HG03108 (cell line): ENCODE data around the gene RAMP1.
"Not testable (repeated sequence)": the region's sequence is repeated elsewhere in the genome, so short reads cannot be mapped to it uniquely, and the experiment has no call there.

Experiments used
- ATAC-seq: cut with Tn5 transposase; IDR thresholded peaks from one replicate; pipeline ENCODE4 v1.9.1; 2021; ENCODE audit warnings: moderate library complexity; ENCODE audit not compliant: unreplicated experiment

The RAMP1 gene

DNA sequence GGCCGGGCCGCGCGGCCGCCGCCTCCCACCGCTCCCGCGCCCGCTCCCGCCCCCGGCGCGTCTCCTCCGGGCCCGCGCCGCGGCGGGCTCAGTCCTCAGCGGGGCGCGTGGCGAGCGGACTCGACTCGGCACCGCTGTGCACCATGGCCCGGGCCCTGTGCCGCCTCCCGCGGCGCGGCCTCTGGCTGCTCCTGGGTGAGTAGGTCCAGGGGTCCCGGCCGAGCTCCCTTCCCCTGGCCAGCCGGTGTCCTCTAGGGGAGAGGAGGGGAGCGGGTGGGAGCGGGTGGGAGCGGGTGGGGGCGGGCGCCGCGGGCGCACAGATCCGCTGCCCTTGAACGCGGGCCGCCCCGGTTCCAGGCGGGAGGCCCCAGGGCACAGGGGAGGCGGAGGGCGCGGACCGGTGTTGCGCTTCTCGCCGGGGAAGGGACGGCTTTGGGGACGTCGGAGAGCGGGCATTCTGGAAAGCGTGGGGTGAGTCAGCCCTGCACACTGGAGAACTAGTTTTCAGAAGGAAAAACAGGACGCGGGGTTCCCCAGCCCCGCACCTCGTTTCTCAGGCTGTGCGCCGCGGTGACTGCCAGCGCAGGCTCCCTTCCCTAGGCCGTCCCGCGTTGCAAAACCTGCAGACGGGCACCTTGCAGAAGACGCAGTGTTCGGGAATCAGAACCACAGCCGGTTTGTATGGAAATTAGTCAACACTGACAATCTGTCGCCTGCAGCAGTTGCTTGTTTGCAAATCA lies at the start of gene RAMP1:
TSS of gene RAMP1 (plus strand) at position 91 of the 740 bp plus-strand sequence. CDS start at position 144, 53 bp downstream.
- ATAC-seq = no peak

DNA sequence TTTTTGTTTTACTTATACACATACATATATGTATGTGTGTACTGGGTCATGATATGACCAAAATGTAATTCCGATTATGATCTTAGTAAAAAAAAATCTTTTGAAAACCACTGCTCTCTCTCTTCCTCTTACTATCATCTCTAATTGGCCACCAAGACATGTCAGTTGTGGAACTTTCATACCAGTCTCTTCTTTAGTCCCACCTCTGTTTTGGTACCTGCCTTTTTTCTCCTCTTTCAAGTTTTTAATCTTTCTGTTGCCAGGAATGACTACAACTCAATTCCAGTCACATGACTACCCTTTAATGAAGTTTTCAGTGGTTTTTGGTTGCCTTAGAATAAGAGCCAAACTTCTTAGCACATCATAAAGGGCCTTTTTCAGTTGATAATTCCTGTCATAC lies 43.8 kb upstream of the RAMP1 start:
- no peak for ATAC-seq

GRCh38 chr2:237816531-237816930 lies 42.9 kb upstream of the RAMP1 start:
- ATAC-seq = no peak

- ATAC-seq = no peak
These were observed 41.4 kb upstream of the RAMP1 start for GRCh38 chr2:237818066-237818473.

DNA sequence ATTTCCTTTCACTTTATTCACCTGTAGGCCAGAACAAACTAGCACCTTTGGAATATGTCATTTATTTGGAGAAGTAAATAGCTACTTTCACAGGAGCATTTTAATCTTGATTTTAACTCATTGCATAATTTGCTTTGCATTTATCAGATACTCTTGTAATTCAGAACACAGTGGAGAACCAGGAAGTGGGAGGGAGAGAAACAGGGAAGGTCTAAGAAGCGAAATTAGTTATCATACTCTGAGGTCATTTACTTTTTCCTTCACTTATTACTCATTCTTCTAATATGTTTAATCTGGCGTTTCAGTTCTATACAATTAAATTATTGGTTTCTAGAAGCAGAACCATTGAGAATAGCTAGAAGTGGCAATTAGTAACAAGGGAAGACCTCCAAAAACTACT lies 40.2 kb upstream of the RAMP1 start:
- no peak for ATAC-seq

DNA sequence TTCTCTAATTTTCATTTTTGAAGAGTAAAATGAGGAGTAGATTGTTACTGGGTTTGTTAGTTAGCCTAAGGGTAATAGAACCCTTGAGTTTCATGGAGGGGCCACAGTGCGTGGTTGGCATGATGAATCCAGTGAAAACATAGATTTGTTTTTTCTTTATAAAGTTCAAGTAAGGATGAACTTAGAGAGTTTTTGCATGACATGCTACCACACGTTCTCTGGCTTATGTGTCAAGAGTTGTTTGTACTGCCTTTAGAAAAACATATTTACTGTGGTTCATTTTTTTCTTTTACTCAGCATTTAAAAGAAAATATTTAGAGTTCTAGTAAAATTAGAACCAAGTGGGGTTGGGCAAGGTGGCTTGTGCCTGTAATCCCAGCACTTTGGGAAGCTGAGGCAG lies 39.0 kb upstream of the RAMP1 start:
- ATAC-seq = no peak

- ATAC-seq = no peak
These were observed 35.9 kb upstream of the RAMP1 start for GRCh38 chr2:237823544-237823943.

DNA sequence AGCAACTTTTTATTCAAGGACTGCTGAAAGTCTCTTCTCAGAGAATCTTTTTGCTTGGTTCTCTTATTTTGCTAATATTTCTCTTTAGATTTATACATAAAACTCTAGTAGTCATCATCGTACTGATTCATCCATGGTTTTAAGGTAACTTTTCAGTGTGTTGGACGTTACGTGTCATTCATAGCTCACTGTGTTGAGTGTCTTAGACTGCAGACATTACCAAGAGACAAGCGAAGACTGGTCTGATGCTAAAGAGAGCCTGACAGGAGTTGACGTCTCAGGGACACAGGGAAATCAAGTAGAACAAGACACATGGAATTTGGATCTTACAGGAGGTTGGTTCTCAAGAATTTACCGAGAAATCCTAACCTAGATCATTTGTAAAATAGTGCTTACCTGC lies 35.3 kb upstream of the RAMP1 start:
- ATAC-seq = no peak

DNA sequence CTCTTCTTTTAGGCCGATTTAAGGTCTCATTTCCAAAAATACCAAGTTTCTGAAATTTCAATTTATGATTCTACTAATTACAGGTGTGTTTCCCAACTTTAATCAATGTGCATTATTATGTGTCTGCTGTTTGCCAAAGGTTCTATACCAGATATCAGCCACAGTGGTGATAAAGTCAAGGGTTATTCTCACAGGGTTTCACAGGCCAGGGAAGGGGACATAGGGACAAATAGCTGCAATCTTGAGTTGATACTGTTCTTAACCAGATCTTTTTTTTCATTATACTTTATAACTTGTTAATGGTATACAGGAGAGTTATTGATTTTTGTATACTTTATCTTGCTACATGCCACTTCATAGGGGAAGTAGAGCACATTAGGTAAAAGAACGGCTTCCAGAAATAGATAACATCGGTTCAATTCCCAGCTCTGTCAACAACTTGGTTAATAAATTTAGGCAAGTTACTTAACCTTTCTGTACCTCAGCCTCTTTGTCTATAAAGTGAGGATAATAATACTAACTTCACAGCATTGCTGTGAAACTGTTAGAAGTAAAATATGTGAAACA lies 31.9 kb upstream of the RAMP1 start:
- ATAC-seq = no peak

- ATAC-seq = no peak
These were observed 28.9 kb upstream of the RAMP1 start for GRCh38 chr2:237830522-237830921.

DNA sequence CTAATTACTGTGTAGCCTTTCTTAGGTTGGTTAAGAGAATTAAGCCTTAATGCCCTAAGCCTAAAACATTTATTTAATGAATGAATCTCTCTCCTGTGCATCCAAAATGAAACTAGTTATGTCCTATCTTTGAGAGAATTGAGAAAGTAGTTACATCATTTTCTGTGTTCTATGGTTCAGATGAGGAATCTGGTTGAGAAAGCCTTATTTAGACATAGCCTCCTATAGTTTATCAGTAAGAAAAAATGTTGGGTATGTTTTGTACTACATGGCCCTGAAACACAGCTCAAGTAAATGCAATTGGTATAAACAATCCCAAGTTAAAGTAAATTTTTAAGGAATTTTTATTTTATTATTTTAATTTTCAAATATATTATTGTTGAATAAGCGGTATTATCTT lies 25.9 kb upstream of the RAMP1 start:
- ATAC-seq = no peak

DNA sequence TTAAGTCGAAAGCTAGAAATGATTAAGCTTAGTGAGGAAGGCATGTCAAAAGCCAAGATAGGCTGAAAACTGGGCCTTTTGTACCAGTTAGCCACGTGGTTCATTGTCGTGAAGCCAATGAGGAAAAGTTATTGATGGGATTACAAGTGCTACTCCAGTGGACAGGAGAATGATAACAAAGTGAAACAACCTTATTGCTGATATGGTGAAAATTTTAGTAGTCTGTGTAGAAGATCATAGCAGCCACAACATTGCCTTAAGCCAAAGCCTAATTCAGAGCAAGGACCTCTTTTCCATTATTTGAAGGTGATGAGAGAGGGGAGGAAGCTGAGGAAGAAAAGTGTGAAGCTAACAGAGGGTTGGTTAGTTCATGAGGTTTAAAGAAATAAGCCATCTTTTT lies 24.1 kb upstream of the RAMP1 start:
- no peak for ATAC-seq

DNA sequence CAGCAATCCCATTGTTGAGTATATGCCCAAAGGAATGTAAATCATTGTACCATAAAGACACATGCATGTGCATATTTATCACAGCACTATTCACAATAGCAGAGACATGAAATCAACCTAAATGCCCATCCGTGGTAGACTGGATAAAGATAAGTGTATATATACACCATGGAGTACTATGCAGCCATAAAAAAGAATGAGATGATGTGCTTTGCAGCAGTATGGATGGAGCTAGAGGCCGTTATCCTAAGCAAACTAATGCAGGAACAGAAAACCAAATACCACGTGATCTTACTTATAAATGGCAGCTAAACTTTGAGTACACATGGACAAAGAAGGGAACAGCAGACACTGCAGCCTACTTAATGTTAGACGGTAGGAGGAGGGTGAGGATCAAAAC lies 18.4 kb upstream of the RAMP1 start:
- ATAC-seq = no peak

GRCh38 chr2:237848940-237849339 lies 10.5 kb upstream of the RAMP1 start:
- not testable (repeated sequence) for ATAC-seq

GRCh38 chr2:237854295-237854694 lies 5.1 kb upstream of the RAMP1 start:
- ATAC-seq = no peak

- ATAC-seq = no peak
These were observed 1.6 kb upstream of the RAMP1 start for GRCh38 chr2:237857791-237858190.

DNA sequence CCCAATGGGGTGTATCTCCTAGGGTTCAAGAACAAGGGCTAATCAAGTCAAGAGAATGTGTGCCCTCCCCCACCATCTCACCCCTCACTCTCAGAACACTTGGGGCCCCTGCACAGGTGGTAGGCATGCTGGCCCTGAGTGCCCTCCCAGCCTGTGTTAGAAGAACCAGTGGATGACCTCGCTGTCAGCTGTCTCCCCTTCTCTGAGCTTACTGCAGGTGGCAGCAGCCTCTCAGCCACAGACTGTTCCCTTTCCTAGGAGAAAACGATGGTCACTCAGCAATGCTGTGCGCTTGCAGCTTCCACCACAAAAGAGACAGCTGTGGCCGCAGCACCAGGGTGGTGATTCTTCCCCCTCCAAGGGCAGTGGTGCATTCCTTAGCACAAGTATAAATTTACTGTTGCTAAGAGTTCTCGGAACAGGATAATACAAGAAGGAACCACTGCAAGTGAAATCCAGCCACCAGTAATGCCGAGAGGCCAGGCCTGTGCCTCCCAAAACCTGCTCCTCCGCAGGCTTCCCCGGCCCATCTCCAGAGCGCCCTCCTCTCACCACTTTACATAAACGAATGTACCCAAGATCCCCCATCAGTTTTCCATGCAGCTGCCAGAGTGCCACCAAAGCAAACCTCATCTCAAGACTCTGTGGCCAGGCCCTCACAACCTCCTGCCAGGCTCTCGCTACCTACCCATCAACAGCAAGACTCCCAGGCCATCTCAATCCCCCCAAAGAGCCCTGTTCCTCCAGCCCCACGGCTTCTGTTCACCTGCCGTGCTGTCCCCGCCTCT lies 935 bp upstream of the RAMP1 start:
- ATAC-seq = no peak

DNA sequence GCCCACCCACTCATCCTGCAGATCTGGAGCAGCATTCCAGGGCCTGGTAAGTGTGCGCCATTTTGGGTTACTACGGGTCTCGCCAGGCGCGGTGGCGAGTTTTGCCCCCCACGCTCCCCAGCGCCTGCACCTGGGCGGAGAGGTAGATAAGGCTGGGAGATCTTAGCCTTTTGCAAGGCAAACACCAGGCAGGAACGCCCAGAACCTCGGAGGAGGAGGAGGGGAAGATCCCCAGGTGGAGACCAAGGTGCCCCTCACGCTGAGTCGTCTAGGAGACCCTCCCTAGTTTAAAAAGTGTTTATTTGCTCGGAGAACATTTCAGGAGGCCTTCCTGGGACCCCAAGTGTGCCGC lies 365 bp upstream of the RAMP1 start:
- ATAC-seq = no peak

DNA sequence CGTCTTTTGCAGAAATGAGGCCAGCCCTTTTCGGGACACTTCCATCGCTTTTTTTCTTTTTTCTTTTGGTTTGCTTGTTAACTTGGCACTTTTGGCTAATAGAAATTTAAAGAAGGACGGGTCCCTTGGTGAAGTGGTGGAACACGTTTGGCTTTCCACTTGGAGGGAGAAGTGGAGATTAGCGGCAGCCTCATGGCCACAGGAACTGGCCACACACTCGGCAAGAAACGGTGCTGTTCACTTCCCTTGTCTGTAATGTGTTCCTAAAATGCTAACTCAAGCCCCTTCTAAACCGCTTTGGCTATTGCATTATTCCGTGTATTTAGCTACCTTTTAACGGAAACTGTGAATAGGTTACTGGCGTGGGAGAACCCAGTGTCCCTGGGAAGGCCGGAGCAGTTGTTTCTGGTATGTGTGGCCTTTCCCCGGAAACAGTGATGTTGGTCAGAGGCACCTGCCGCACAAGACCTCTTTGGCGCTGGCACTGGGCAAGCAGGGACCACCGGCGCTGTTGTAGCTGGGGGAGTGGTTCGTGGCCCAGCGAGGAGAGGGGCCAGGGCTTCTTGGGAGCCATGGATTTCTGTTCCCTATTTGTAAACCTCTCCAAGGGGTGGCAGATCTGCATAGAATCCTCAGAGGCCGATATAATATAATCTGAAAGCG lies 981 bp downstream of the RAMP1 start:
- no peak for ATAC-seq

DNA sequence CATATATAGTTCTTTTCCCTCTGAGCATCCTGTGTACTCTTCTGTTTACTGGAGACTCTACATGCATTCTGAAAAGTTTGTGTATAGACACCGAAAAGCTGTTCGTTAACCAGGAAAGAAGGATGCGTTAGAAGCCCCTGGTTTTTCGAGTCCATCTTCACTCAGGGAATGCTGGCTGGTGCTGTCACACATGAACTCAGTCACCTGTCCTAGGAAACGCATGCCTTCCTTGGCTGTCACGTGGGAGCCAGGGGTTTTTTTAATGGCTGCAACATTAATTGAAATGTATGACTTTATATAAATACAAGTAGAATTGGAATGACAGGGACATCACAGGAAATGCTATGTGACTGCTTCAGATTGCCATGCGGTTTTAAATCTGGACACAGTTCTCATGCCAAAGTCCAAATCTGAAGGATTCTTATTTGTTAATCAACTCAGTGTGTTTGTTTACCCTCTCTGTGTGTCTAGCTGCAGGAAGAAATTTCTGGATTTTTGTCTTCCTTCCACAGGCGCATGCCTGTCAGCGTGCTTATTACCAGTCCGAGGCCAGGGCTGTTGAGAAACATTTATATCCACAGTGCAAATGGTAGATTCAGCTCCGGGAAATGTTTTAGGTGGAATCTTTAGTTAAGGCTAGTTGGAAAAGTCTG lies 2.6 kb downstream of the RAMP1 start:
- no peak for ATAC-seq

DNA sequence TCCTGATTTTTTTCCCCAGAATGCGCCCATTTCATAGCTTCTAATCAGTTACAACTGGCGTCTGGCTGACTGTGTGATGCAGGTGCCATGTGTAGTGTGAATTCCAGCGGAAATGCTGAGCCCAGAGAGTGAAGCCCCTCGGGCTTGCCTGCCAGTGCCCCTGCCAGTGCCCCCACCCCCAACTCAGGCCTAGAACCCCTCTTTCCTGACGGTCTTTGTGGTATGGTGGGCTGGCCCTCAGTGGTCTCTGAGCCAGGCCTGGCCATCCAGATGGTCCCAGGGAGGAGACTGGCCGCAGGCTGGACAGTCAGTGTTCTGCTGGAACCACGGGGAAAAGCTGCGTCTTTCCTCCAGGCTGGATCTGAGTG lies 3.1 kb downstream of the RAMP1 start:
- ATAC-seq = no peak
